ENCODE measurements around the gene TBRG4. TPM values are rescaled to one million over a fixed set of nuclear protein-coding genes. Genes with fewer than 3 reads are reported as not detected.

Gene TBRG4
- total and polyA plus RNA-seq, 2 donors (not counting 3 experiments of a cell fraction or from before 2014, with no cell fraction given): 43.7 to 56.7 TPM

DNA sequence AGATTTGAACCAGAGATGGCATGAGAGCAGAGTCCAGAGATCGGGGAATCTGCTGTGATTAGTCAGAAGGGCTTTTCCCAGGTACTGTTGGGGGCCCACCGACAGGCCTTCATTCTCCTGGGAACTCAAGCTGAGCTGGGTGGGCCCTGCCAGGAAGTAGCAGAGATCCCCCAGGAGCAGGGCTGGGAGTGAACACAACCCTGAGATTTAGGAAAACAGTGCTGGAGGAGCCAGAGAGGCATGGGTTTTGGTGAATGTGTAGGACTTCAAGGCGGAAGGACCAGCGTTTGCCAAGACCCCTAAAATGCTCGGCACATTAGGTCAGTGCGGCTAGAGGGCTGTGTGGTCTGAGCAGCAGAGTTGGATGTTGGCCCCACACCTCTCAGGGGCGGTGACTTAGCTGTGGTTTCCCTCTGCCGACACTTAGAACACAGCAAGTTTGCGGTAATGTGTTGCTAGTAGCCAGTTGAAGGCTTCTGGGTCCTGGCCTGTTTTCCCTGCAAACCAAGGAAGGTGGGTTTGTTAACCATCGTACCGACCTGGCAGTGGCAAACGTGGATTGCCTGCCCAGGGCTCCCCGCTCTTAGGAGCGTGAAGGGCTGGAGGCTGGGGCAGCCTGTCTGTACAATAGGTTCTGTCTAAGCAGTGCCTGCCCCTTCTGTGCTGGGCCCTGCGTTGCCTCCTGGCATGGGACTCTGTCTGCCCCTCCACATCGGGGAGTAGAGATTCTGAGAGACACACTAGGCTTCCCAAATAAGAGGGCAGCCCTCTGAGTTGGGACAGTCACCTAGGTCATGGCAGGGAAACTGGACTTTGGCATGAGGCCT lies 36.8 kb downstream of the TBRG4 start:
- ChIA-PET CTCF (interaction anchor here (1.0 kb wide), 1 partner anchor 101 kb away, joined by 3 read pairs; no protein-coding TSS in a partner anchor), POLR2A (no interaction called here)
- H3K4me3 ChIP-seq (replicated peaks in 1 of 3; ENCODE audit: insufficient read depth in 1 of 3, low read depth in 1 of 3, low read length in 3 of 3): no peak overlapping the region
- H3K36me3 ChIP-seq (ENCODE audit: control insufficient read depth in 2 of 2, extremely low read depth in 1 of 2, insufficient read depth in 2 of 2, low read length in 2 of 2): peaks cover 4 to 44% of the 10 kb centered on the region in 2 experiments
- H3K79me2 ChIP-seq (ENCODE audit: control insufficient read depth, insufficient read depth, low read length): no peaks in the 10 kb centered on the region
- H3K4me2 ChIP-seq (ENCODE audit: insufficient read depth, low read length): no peak overlapping the region
- no peaks in the 10 kb centered on the region for H3K9me3 ChIP-seq (replicated peaks; ENCODE audit: control insufficient read depth, insufficient read depth, low read length)
- no peak overlapping the region for H2AFZ ChIP-seq (ENCODE audit: low read depth, low read length)
- intact Hi-C loops (cut with micrococcal nuclease) (loop anchor here (5.0 kb wide), 1 partner anchor 102 kb away; no protein-coding TSS in a partner anchor), dilution Hi-C loops (cut with MboI; ENCODE audit: extremely low pct_ligation_motif_present, low sequenced_read_pairs) (no loop called here)
- no peaks in the 10 kb centered on the region for H4K20me1 ChIP-seq (replicated peaks; ENCODE audit: control insufficient read depth, extremely low read depth, insufficient read depth, low read length)
- TF ChIP-seq, protein P1, sequence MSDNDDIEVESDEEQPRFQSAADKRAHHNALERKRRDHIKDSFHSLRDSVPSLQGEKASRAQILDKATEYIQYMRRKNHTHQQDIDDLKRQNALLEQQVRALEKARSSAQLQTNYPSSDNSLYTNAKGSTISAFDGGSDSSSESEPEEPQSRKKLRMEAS (IDR thresholded peaks at IDR 0.05; ENCODE audit: insufficient read depth, insufficient read length): no peak
- no peak for TF ChIP-seq MYC (IDR thresholded peaks at IDR 0.05; ENCODE audit: low read depth, low read length)
- TF ChIP-seq EZH2 (IDR thresholded peaks at IDR 0.05; ENCODE audit: borderline replicate concordance, low read depth, low read length, severe bottlenecking): no peak
- TF ChIP-seq FOS (IDR thresholded peaks at IDR 0.05; ENCODE audit: borderline replicate concordance, insufficient read depth, low read length): no peak
- TF ChIP-seq GATA2 (IDR thresholded peaks at IDR 0.05; ENCODE audit: insufficient read depth, insufficient read length, low read depth, low read length): no peak
- TF ChIP-seq, protein P2, sequence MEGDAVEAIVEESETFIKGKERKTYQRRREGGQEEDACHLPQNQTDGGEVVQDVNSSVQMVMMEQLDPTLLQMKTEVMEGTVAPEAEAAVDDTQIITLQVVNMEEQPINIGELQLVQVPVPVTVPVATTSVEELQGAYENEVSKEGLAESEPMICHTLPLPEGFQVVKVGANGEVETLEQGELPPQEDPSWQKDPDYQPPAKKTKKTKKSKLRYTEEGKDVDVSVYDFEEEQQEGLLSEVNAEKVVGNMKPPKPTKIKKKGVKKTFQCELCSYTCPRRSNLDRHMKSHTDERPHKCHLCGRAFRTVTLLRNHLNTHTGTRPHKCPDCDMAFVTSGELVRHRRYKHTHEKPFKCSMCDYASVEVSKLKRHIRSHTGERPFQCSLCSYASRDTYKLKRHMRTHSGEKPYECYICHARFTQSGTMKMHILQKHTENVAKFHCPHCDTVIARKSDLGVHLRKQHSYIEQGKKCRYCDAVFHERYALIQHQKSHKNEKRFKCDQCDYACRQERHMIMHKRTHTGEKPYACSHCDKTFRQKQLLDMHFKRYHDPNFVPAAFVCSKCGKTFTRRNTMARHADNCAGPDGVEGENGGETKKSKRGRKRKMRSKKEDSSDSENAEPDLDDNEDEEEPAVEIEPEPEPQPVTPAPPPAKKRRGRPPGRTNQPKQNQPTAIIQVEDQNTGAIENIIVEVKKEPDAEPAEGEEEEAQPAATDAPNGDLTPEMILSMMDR (IDR thresholded peaks at IDR 0.05; ENCODE audit: extremely low read depth in 1 of 2, insufficient read depth in 1 of 2, low read depth in 1 of 2, low read length in 2 of 2): no peak
- TF ChIP-seq POLR2A (IDR thresholded peaks at IDR 0.05; ENCODE audit: low read depth, low read length): no peak
- no peak for TF ChIP-seq JUN (IDR thresholded peaks at IDR 0.05; ENCODE audit: borderline replicate concordance, insufficient read depth, insufficient read length, low read depth)
- no peak for TF ChIP-seq POLR2AphosphoS5 (IDR thresholded peaks at IDR 0.05; ENCODE audit: insufficient read depth, low read depth, low read length)
- no peak overlapping the region for H3K27ac ChIP-seq (ENCODE audit: insufficient read depth, low read depth, low read length)
- FAIRE-seq: no peak
- H3K27me3 ChIP-seq (ENCODE audit: control insufficient read depth in 2 of 2, insufficient read depth in 2 of 2, low read length in 2 of 2): no peaks in the 10 kb centered on the region
- no TSS peak for BruUV-seq (replicated peaks)
- H3K9me1 ChIP-seq (replicated peaks; ENCODE audit: control insufficient read depth, extremely low read depth, insufficient read depth, low read length): no peaks in the 10 kb centered on the region
- no peak for DNase-seq (ENCODE audit: low read depth, low spot score)
- H3K4me1 ChIP-seq (ENCODE audit: control insufficient read depth, extremely low read depth, insufficient read depth, low read length): no peaks in the 10 kb centered on the region
- H3K9ac ChIP-seq (replicated peaks; ENCODE audit: extremely low read depth, insufficient read depth, low read length): no peak overlapping the region
